Measurements from ENCODE around the gene GAGE12G. TPM values are rescaled to one million over a fixed set of nuclear protein-coding genes. Genes with fewer than 3 reads are reported as not detected.
"Not testable (repeated sequence)": the region's sequence is repeated elsewhere in the genome, so short reads cannot be mapped to it uniquely, and the experiment has no call there.

The GAGE12G gene
- total and polyA plus RNA-seq, 2 of the 4 experiments (the other 2 are of a cell fraction): not detected

GRCh38 chrX:49589196-49589595 is 19.0 kb downstream of the GAGE12G start, which contains the start of gene GAGE2A:
TSS of gene GAGE2A (plus strand) at chrX:49589496. CDS start at chrX:49590651, 1,155 bp downstream.
- H3K27me3 ChIP-seq (ENCODE audit: control insufficient read depth, insufficient read depth, low read length); H2BK15ac ChIP-seq (ENCODE audit: low read depth, low read length); intact Hi-C loops (cut with micrococcal nuclease); H3K9me3 ChIP-seq (ENCODE audit: control insufficient read depth, insufficient read depth, low read length); H4K8ac ChIP-seq (ENCODE audit: low read depth in 2 of 2, low read length in 2 of 2); H3K4me2 ChIP-seq (ENCODE audit: low read depth, low read length); H3K9ac ChIP-seq (ENCODE audit: low read depth, low read length); H2AK9ac ChIP-seq (replicated peaks; ENCODE audit: low read depth, low read length, poor library complexity); H2AK5ac ChIP-seq (ENCODE audit: low read depth, low read length); H2AFZ ChIP-seq (replicated peaks; ENCODE audit: low read length, poor library complexity); H2BK20ac ChIP-seq (ENCODE audit: low read depth, low read length); CTCF ChIA-PET; in situ Hi-C loops (cut with MboI; ENCODE audit: low sequenced_read_pairs); BruUV-seq (replicated peaks); H3K14ac ChIP-seq (replicated peaks; ENCODE audit: low read depth, low read length); H3K4me1 ChIP-seq (ENCODE audit: control insufficient read depth, insufficient read depth, low read length); H3K4ac ChIP-seq (ENCODE audit: low read depth, low read length); H3K36me3 ChIP-seq (ENCODE audit: control insufficient read depth, insufficient read depth, low read length); H3K23ac ChIP-seq (ENCODE audit: low read depth, low read length); H4K91ac ChIP-seq (ENCODE audit: insufficient read depth, low read depth, low read length); POLR2A ChIA-PET (ENCODE audit: unreplicated experiment); H3K4me3 ChIP-seq (ENCODE audit: insufficient read depth, low read depth, low read length); H3K18ac ChIP-seq (ENCODE audit: low read depth, low read length); H3K27ac ChIP-seq (ENCODE audit: insufficient read depth, low read length); H4K5ac ChIP-seq (ENCODE audit: low read depth, low read length); ATAC-seq (ENCODE audit: low read depth); H3K56ac ChIP-seq (ENCODE audit: extremely low read depth, insufficient read depth, low read length); H4K20me1 ChIP-seq (ENCODE audit: insufficient read depth, low read length); DNase-seq; H3K79me1 ChIP-seq (ENCODE audit: low read depth in 1 of 2, low read length in 2 of 2); H3K9me1 ChIP-seq (ENCODE audit: insufficient read depth, low read length); H2BK120ac ChIP-seq (ENCODE audit: low read depth, low read length); H2BK5ac ChIP-seq (ENCODE audit: low read depth, low read length, poor library complexity, severe bottlenecking); dilution Hi-C loops (cut with HindIII; ENCODE audit: low sequenced_read_pairs, unreplicated experiment): not testable (repeated sequence)
- no CpG with 5 or more reads among the region's 16 CpGs for WGBS, 2 experiments (ENCODE audit: extremely low coverage in 2 of 2, insufficient read length in 1 of 2)

- H3K23ac ChIP-seq (ENCODE audit: low read depth, low read length); H3K4me1 ChIP-seq (ENCODE audit: control insufficient read depth, insufficient read depth, low read length); H2BK20ac ChIP-seq (ENCODE audit: low read depth, low read length); H3K36me3 ChIP-seq (ENCODE audit: control insufficient read depth, insufficient read depth, low read length); intact Hi-C loops (cut with micrococcal nuclease); DNase-seq; CTCF ChIA-PET; H4K20me1 ChIP-seq (ENCODE audit: insufficient read depth, low read length); H2BK5ac ChIP-seq (ENCODE audit: low read depth, low read length, poor library complexity, severe bottlenecking); H4K91ac ChIP-seq (ENCODE audit: insufficient read depth, low read depth, low read length); H3K4me3 ChIP-seq (ENCODE audit: insufficient read depth, low read depth, low read length); POLR2A ChIA-PET (ENCODE audit: unreplicated experiment); H2BK15ac ChIP-seq (ENCODE audit: low read depth, low read length); H3K27ac ChIP-seq (ENCODE audit: insufficient read depth, low read length); H3K4ac ChIP-seq (ENCODE audit: low read depth, low read length); ATAC-seq (ENCODE audit: low read depth); H2AK9ac ChIP-seq (replicated peaks; ENCODE audit: low read depth, low read length, poor library complexity); BruUV-seq (replicated peaks); H2AK5ac ChIP-seq (ENCODE audit: low read depth, low read length); H4K5ac ChIP-seq (ENCODE audit: low read depth, low read length); H3K27me3 ChIP-seq (ENCODE audit: control insufficient read depth, insufficient read depth, low read length); dilution Hi-C loops (cut with HindIII; ENCODE audit: low sequenced_read_pairs, unreplicated experiment); H2BK120ac ChIP-seq (ENCODE audit: low read depth, low read length); H4K8ac ChIP-seq (ENCODE audit: low read depth in 2 of 2, low read length in 2 of 2); H3K9me3 ChIP-seq (ENCODE audit: control insufficient read depth, insufficient read depth, low read length); H3K9me1 ChIP-seq (ENCODE audit: insufficient read depth, low read length); H3K79me1 ChIP-seq (ENCODE audit: low read depth in 1 of 2, low read length in 2 of 2); H3K56ac ChIP-seq (ENCODE audit: extremely low read depth, insufficient read depth, low read length); H3K9ac ChIP-seq (ENCODE audit: low read depth, low read length); H3K14ac ChIP-seq (replicated peaks; ENCODE audit: low read depth, low read length); H3K18ac ChIP-seq (ENCODE audit: low read depth, low read length); H3K4me2 ChIP-seq (ENCODE audit: low read depth, low read length); H2AFZ ChIP-seq (replicated peaks; ENCODE audit: low read length, poor library complexity); in situ Hi-C loops (cut with MboI; ENCODE audit: low sequenced_read_pairs): not testable (repeated sequence)
- 75% methylated on average over 8 of the region's 37 CpGs; no CpG with 5 or more reads in 1 of the 2 experiments for WGBS, 2 experiments (ENCODE audit: extremely low coverage in 2 of 2, insufficient read length in 1 of 2)
These were observed 19.7 kb downstream of the GAGE12G start for GRCh38 chrX:49589769-49590478.
